H1 (cell line): ENCODE data around the gene NUP98. TPM values are rescaled to one million over a fixed set of nuclear protein-coding genes. Genes with fewer than 3 reads are reported as not detected.

Experiments
- CTCF ChIA-PET: fragments of 300-600 bp; sonication (Branson Sonifier 250); formaldehyde crosslinking; loops from one replicate; lab custom pipeline; 2021; ENCODE audit not compliant: partially characterized antibody; lab: Charles Lee
- POLR2A ChIA-PET: fragments of 300-600 bp; sonication (Branson Sonifier 250); formaldehyde crosslinking; loops from one replicate; lab custom pipeline; 2021; ENCODE audit warnings: inconsistent platforms; ENCODE audit not compliant: partially characterized antibody; lab: Charles Lee
- DNase-seq, 2 experiments: peaks; one replicate each; pipeline versions ENCODE4 v3.0.0 to v3.0.0-alpha.2; 2010 to 2022; ENCODE audit warnings: low spot score in 2 of 2, low read depth in 1 of 2, mixed read lengths in 1 of 2
- FAIRE-seq: peaks from 2 replicates; lab custom pipeline; 2011; peaks lifted over from hg19 to GRCh38; lab: Jason Lieb, UNC
- H2AFZ ChIP-seq: 2 replicates; pipeline ENCODE4 v1.8.1; 2012; ENCODE audit warnings: low read length, inconsistent platforms
- H2AK5ac ChIP-seq: 2 replicates; pipeline ENCODE4 v1.6.1; 2013; ENCODE audit warnings: low read depth, low read length
- H2BK120ac ChIP-seq: replicated peaks from 2 replicates; pipeline ENCODE3; 2013; ENCODE audit warnings: low read depth, low read length, inconsistent platforms
- H2BK12ac ChIP-seq: 2 replicates; pipeline ENCODE4 v1.6.1; 2013; ENCODE audit warnings: low read depth, low read length
- H2BK15ac ChIP-seq: 2 replicates; pipeline ENCODE4 v1.6.1; 2013; ENCODE audit warnings: low read length
- H2BK20ac ChIP-seq: 2 replicates; pipeline ENCODE4 v1.6.1; 2013; ENCODE audit warnings: low read length
- H2BK5ac ChIP-seq: 2 replicates; pipeline ENCODE4 v1.6.1; 2013; ENCODE audit warnings: low read depth, low read length
- H3K14ac ChIP-seq: 2 replicates; pipeline ENCODE4 v1.6.1; 2013; ENCODE audit warnings: inconsistent platforms; ENCODE audit not compliant: insufficient read length
- H3K18ac ChIP-seq: 2 replicates; pipeline ENCODE4 v1.6.1; 2013; ENCODE audit warnings: low read length; ENCODE audit errors: extremely low read depth
- H3K23ac ChIP-seq: 2 replicates; pipeline ENCODE4 v1.6.1; 2013; ENCODE audit warnings: inconsistent platforms; ENCODE audit not compliant: insufficient read length
- H3K23me2 ChIP-seq: 2 replicates; pipeline ENCODE4 v1.6.1; 2013; ENCODE audit warnings: low read depth, low read length
- H3K27ac ChIP-seq: 2 replicates; pipeline ENCODE4 v1.6.1; 2011; ENCODE audit warnings: low read depth, low read length, inconsistent platforms
- H3K27me3 ChIP-seq, 4 experiments: replicated peaks in 1 of 4; 1 replicate in 1 of 4; 2 replicates in 3 of 4; pipeline versions ENCODE4 v1.6.1 to v1.8.1; 2011 to 2013; ENCODE audit warnings: low read length in 3 of 4, mild to moderate bottlenecking in 3 of 4, inconsistent platforms in 2 of 4, mixed read lengths in 2 of 4, moderate library complexity in 1 of 4; ENCODE audit not compliant: control insufficient read depth in 3 of 4, insufficient read depth in 3 of 4; ENCODE audit errors: extremely low read depth in 1 of 4
- H3K36me3 ChIP-seq, 4 experiments: 2 replicates each; pipeline versions ENCODE4 v1.6.1 to v1.8.1; 2011 to 2013; ENCODE audit warnings: mild to moderate bottlenecking in 4 of 4, low read length in 3 of 4, moderate library complexity in 2 of 4, control low read depth in 1 of 4, inconsistent platforms in 1 of 4; ENCODE audit not compliant: insufficient read depth in 4 of 4, control insufficient read depth in 2 of 4
- H3K4ac ChIP-seq: replicated peaks from 2 replicates; pipeline ENCODE3; 2013; ENCODE audit warnings: low read length, low read depth, mixed read lengths, inconsistent platforms; ENCODE audit not compliant: insufficient read length
- H3K4me1 ChIP-seq, 4 experiments: replicated peaks in 1 of 4; 1 replicate in 1 of 4; 2 replicates in 3 of 4; pipeline versions ENCODE4 v1.6.1 to v1.8.1; 2011 to 2013; ENCODE audit warnings: low read length in 3 of 4, inconsistent platforms in 2 of 4, mixed read lengths in 1 of 4; ENCODE audit not compliant: insufficient read depth in 4 of 4, control insufficient read depth in 3 of 4
- H3K4me2 ChIP-seq, 2 experiments: 2 replicates each; pipeline versions ENCODE4 v1.6.1 to v1.8.1; 2011 to 2013; ENCODE audit warnings: low read depth in 2 of 2, low read length in 2 of 2, control low read depth in 1 of 2, inconsistent platforms in 1 of 2, mild to moderate bottlenecking in 1 of 2; ENCODE audit not compliant: insufficient read depth in 1 of 2
- H3K4me3 ChIP-seq, 4 experiments: fragments of 200-600, 300-600 bp in 1 of 4; sonication (generic), shearing (Covaris generic), sonication (Bioruptor Twin) in 1 of 4; 2 replicates each; pipeline versions ENCODE4 v1.5.1 to v1.8.1; 2011 to 2016; ENCODE audit warnings: low read length in 4 of 4, low read depth in 3 of 4, control low read depth in 2 of 4, inconsistent platforms in 2 of 4, mild to moderate bottlenecking in 2 of 4, mixed read lengths in 1 of 4, moderate library complexity in 1 of 4; ENCODE audit not compliant: insufficient read depth in 2 of 4; ENCODE audit errors: extremely low read depth in 1 of 4
- H3K56ac ChIP-seq: replicated peaks from 2 replicates; pipeline ENCODE3; 2013; ENCODE audit warnings: low read depth, mild to moderate bottlenecking, mixed read lengths, low read length, inconsistent platforms; ENCODE audit not compliant: insufficient read length
- H3K79me1 ChIP-seq: 2 replicates; pipeline ENCODE4 v1.6.1; 2013; ENCODE audit warnings: low read depth, low read length, control low read depth
- H3K79me2 ChIP-seq, 2 experiments: 2 replicates each; pipeline versions ENCODE4 v1.6.1 to v1.8.1; 2012 to 2013; ENCODE audit warnings: low read length in 2 of 2, mild to moderate bottlenecking in 2 of 2, inconsistent platforms in 1 of 2; ENCODE audit not compliant: insufficient read depth in 2 of 2, control insufficient read depth in 1 of 2
- H3K9ac ChIP-seq, 4 experiments: replicated peaks in 1 of 4; 1 replicate in 1 of 4; 2 replicates in 3 of 4; pipeline versions ENCODE4 v1.6.1 to v1.8.1; 2011 to 2013; ENCODE audit warnings: low read depth in 3 of 4, low read length in 3 of 4, control low read depth in 2 of 4, mild to moderate bottlenecking in 2 of 4, moderate library complexity in 2 of 4, inconsistent platforms in 1 of 4; ENCODE audit errors: extremely low read depth in 1 of 4
- H3K9me3 ChIP-seq, 2 experiments: 2 replicates each; pipeline versions ENCODE4 v1.6.1 to v1.8.1; 2012 to 2013; ENCODE audit warnings: mild to moderate bottlenecking in 2 of 2, moderate library complexity in 2 of 2, control low read depth in 1 of 2, inconsistent platforms in 1 of 2, low read depth in 1 of 2, low read length in 1 of 2, mixed read lengths in 1 of 2; ENCODE audit not compliant: insufficient read depth in 2 of 2
- H4K20me1 ChIP-seq, 2 experiments: replicated peaks in 1 of 2; 2 replicates each; pipeline versions ENCODE3 to v1.8.1; 2011 to 2013; ENCODE audit warnings: inconsistent platforms in 2 of 2, low read length in 2 of 2, mild to moderate bottlenecking in 1 of 2; ENCODE audit not compliant: insufficient read depth in 2 of 2, control insufficient read depth in 1 of 2
- H4K5ac ChIP-seq: 2 replicates; pipeline ENCODE4 v1.6.1; 2013; ENCODE audit warnings: low read length, low read depth, mixed read lengths, inconsistent platforms; ENCODE audit not compliant: insufficient read length
- H4K8ac ChIP-seq: 2 replicates; pipeline ENCODE4 v1.8.0; 2013; ENCODE audit warnings: mild to moderate bottlenecking, moderate library complexity, low read length, inconsistent platforms; ENCODE audit not compliant: insufficient read depth; ENCODE audit errors: extremely low read depth
- H4K91ac ChIP-seq: replicated peaks from 2 replicates; pipeline ENCODE3; 2013; ENCODE audit warnings: low read length, mixed read lengths, inconsistent platforms; ENCODE audit not compliant: insufficient read length
- CBX8 ChIP-seq: fragments of 300-800, 300-1000 bp; sonication (generic); IDR thresholded peaks from 2 replicates; pipeline ENCODE4 v1.7.1; 2016; ENCODE audit warnings: low read depth, low read length, borderline replicate concordance
- CHD1 ChIP-seq: IDR thresholded peaks from 2 replicates; pipeline ENCODE4 v1.6.1; 2012; ENCODE audit warnings: low read depth, low read length, improper control_type of control experiment
- CREB1 ChIP-seq: IDR thresholded peaks from 2 replicates; pipeline ENCODE4 v1.6.1; 2012; ENCODE audit warnings: inconsistent platforms
- FOSL1 ChIP-seq: IDR thresholded peaks from 2 replicates; pipeline ENCODE4 v1.6.1; 2011; ENCODE audit warnings: mild to moderate bottlenecking, low read depth, low read length, moderate library complexity; ENCODE audit not compliant: insufficient read depth
- KDM1A ChIP-seq: fragments of 200-600, 300-600 bp; sonication (generic); IDR thresholded peaks from 2 replicates; pipeline ENCODE4 v1.7.1; 2016; ENCODE audit warnings: mild to moderate bottlenecking, low read length, borderline replicate concordance
- KDM5A ChIP-seq: fragments of 200-600 bp; IDR thresholded peaks from 2 replicates; pipeline ENCODE4 v1.7.1; 2012; ENCODE audit warnings: mild to moderate bottlenecking, low read length, inconsistent platforms, mixed read lengths
- RNF2 ChIP-seq: fragments of 200-900, 300-1000 bp; sonication (generic); IDR thresholded peaks from 2 replicates; pipeline ENCODE4 v1.7.1; 2016; ENCODE audit warnings: borderline replicate concordance, low read depth, mild to moderate bottlenecking, antibody characterized with exemption, low read length; ENCODE audit not compliant: poor library complexity, severe bottlenecking; ENCODE audit errors: missing control alignments
- RXRA ChIP-seq: IDR thresholded peaks from 2 replicates; pipeline ENCODE4 v1.6.1; 2011; ENCODE audit warnings: low read depth, mild to moderate bottlenecking, low read length, moderate library complexity; ENCODE audit not compliant: insufficient read depth
- SIX5 ChIP-seq: IDR thresholded peaks from 2 replicates; pipeline ENCODE4 v1.6.1; 2011; ENCODE audit warnings: mild to moderate bottlenecking, low read depth, low read length
- SRF ChIP-seq: IDR thresholded peaks from 2 replicates; pipeline ENCODE4 v1.6.1; 2011; ENCODE audit warnings: mild to moderate bottlenecking, low read depth, low read length, moderate library complexity
- ZNF274 ChIP-seq: IDR thresholded peaks from 2 replicates; pipeline ENCODE4 v1.7.0; 2012; ENCODE audit warnings: low read length, borderline replicate concordance; ENCODE audit errors: extremely low read depth
- WGBS, 2 experiments: shearing (Covaris generic) in 1 of 2; methylation state at CpG; one replicate each; pipeline versions ENCODE4 v1.1.6 to v1.1.7; 2013 to 2015; ENCODE audit warnings: low lambda C conversion rate in 2 of 2, mixed read lengths in 2 of 2, inconsistent platforms in 1 of 2, low coverage in 1 of 2, missing lambda C conversion rate in 1 of 2; ENCODE audit not compliant: insufficient replicate concordance in 2 of 2, insufficient coverage in 1 of 2, insufficient read length in 1 of 2; ENCODE audit errors: extremely low coverage in 1 of 2, missing lambda C conversion rate in 1 of 2; 5-methylcytosine and 5-hydroxymethylcytosine counted together
- polyA plus RNA-seq, 7 experiments: library from polyadenylated mRNA; depleted of rRNA in 3 of 7; stranded (reverse) in 5 of 7; unstranded in 2 of 7; fragments of >200 nt in 5 of 7; fragments of 200-250 nt in 2 of 7; gene quantifications; 1 replicate in 5 of 7; 2 replicates in 1 of 7; 4 replicates in 1 of 7; pipeline versions ENCODE4 v1.2.1 to v1.2.3, GENCODE V29; 2011 to 2013; ENCODE audit warnings: missing spikeins in 2 of 7, mixed read lengths in 2 of 7
- total RNA-seq: library from RNA; stranded (reverse); fragmentation: NEBNext Ultra II Directional; extraction: Animal tissue kit (Norgen Biotek cat#: 25700); gene quantifications from 2 replicates; pipeline ENCODE4 v1.2.1, GENCODE V29; 2021
- TF ChIP-seq, protein P1 (sequence below): IDR thresholded peaks from 2 replicates; pipeline ENCODE4 v1.6.1; 2012; ENCODE audit warnings: inconsistent platforms

The NUP98 gene
- total and polyA plus RNA-seq, 2 of the 8 experiments (the other 6 are each of a cell fraction or from before 2014, with no cell fraction given), result 98.6 to 261 TPM

DNA sequence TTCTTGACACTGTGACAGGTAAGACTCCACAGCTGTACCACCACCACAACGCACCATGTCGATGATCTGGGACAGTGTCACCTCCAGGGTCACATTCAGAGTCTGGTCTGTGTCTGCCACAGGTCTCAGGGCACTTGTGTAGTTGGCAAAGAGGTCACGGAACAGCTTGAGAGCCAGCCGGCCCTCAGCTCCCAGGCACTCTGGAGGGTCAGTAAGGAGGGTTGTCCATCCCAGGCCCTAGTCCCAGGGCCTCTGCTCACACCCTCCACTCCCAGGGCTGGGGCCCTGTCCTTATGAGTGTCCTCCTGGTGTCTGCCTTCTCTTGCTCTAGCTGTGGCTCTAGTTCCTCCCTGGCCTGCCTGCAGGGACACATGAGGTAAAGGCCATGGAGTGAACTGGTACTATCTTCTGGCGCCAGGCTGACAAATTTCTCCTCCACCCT is 127.6 kb downstream of the NUP98 start:
- Histone ChIP-seq H3K4ac (no peak overlapping the region), H2BK120ac (no peak overlapping the region), H3K14ac (no peak overlapping the region), H3K4me3 (no peak overlapping the region), H2BK5ac (no peak overlapping the region), H2BK20ac (no peak overlapping the region), H4K8ac (no peak overlapping the region), H4K91ac (no peak overlapping the region), H3K18ac (no peak overlapping the region), H3K9ac (no peak overlapping the region), H2BK15ac (no peak overlapping the region), H2BK12ac (no peak overlapping the region), H3K4me2 (no peak overlapping the region), H3K79me1 (no peaks in the 10 kb centered on the region), H2AFZ (no peak overlapping the region), H3K36me3 (peaks cover 5 to 20% (median 12%) of the 10 kb centered on the region in 4 experiments; a peak in 6 of 8 replicates), H4K5ac (no peak overlapping the region), H3K27ac (no peak overlapping the region), H3K23me2 (no peaks in the 10 kb centered on the region), H3K23ac (no peak overlapping the region), H3K27me3 (no peaks in the 10 kb centered on the region), H3K79me2 (no peaks in the 10 kb centered on the region), H4K20me1 (peaks cover 0 to 5% of the 10 kb centered on the region in 2 experiments), H3K56ac (no peak overlapping the region), H2AK5ac (no peak overlapping the region), H3K9me3 (no peaks in the 10 kb centered on the region), H3K4me1 (no peaks in the 10 kb centered on the region)
- DNase-seq, result no peak
- no peak for FAIRE-seq
- TF ChIP-seq CHD1, result no peak
- TF ChIP-seq CBX8, result no peak
- TF ChIP-seq SRF, result no peak
- no peak for TF ChIP-seq RNF2
- TF ChIP-seq FOSL1, result no peak
- TF ChIP-seq KDM1A, result no peak
- no peak for TF ChIP-seq KDM5A
- TF ChIP-seq, protein P1, sequence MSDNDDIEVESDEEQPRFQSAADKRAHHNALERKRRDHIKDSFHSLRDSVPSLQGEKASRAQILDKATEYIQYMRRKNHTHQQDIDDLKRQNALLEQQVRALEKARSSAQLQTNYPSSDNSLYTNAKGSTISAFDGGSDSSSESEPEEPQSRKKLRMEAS, result no peak
- no peak for TF ChIP-seq CREB1
- no peak for TF ChIP-seq SIX5
- no peak for TF ChIP-seq ZNF274
- TF ChIP-seq RXRA, result no peak
- 91% methylated on average over 5 of the region's 5 CpGs; no CpG with 5 or more reads in 1 of the 2 experiments for WGBS, 2 experiments
- POLR2A ChIA-PET, result interaction anchor here (2.0 kb wide), 1 partner anchor 27 kb away, joined by 7 read pairs; no protein-coding TSS in a partner anchor
- CTCF ChIA-PET, result interaction anchor here (1.2 to 1.5 kb wide), 3 partner anchors 12 to 60 kb away, joined by 3 to 6 read pairs (median 4); no protein-coding TSS in a partner anchor
